ENCODE data around the gene PELI1. TPM values are rescaled to one million over a fixed set of nuclear protein-coding genes. Genes with fewer than 3 reads are reported as not detected.

The PELI1 gene
- total RNA-seq, 1 donor = 10.8 TPM

DNA sequence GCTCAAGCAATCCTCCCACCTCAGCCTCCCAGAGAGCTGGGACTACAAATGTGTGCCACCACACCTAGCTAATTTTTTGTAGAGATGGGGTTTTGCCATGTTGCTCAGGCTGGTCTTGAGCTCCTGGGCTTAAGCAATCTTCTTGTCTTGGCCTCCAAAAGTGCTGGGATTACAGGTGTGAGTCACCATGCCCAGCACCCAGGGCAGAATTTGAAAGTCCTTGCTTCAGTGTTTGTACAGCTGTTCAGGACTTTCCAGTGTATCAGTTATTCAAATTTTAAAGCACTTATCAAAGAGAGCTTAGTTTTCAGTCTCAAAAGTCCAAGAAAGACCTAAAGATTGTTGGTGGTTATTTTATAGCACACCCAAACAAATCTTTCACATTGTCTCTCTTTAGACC, 81.4 kb downstream of the PELI1 start:
- DNase-seq (ENCODE audit: low read depth) = peak; percentile 54
- TF ChIP-seq, protein P1, sequence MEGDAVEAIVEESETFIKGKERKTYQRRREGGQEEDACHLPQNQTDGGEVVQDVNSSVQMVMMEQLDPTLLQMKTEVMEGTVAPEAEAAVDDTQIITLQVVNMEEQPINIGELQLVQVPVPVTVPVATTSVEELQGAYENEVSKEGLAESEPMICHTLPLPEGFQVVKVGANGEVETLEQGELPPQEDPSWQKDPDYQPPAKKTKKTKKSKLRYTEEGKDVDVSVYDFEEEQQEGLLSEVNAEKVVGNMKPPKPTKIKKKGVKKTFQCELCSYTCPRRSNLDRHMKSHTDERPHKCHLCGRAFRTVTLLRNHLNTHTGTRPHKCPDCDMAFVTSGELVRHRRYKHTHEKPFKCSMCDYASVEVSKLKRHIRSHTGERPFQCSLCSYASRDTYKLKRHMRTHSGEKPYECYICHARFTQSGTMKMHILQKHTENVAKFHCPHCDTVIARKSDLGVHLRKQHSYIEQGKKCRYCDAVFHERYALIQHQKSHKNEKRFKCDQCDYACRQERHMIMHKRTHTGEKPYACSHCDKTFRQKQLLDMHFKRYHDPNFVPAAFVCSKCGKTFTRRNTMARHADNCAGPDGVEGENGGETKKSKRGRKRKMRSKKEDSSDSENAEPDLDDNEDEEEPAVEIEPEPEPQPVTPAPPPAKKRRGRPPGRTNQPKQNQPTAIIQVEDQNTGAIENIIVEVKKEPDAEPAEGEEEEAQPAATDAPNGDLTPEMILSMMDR (IDR thresholded peaks at IDR 0.05; ENCODE audit: insufficient read depth, low read depth, low read length) = no peak
- H3K4me3 ChIP-seq (ENCODE audit: low read depth, low read length) = no peak overlapping the region

DNA sequence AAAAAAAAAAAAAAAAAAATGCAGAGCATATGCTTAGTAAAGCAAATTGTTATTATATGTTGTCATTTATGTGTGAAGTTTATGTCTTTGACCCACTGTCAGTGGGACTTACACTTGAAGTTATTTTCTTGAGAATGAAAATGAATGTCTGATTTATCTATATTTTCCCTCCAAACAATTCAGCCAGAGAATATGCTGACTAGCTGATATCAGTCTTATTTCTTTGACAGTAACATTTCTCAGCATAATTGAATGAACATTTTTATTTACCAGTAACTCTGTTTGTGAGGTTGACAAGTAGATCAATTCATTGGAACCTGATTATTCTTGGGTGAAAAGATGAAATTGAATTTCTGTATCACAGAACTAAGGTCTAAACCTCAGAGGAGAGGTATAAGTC, 85.0 kb downstream of the PELI1 start:
- no peak for DNase-seq (ENCODE audit: low read depth)
- TF ChIP-seq, protein P1 (IDR thresholded peaks at IDR 0.05; ENCODE audit: insufficient read depth, low read depth, low read length) = no peak
- no peak overlapping the region for H3K4me3 ChIP-seq (ENCODE audit: low read depth, low read length)

GRCh38 chr2:64056021-64056420, 88.2 kb downstream of the PELI1 start:
- TF ChIP-seq, protein P1 (IDR thresholded peaks at IDR 0.05; ENCODE audit: insufficient read depth, low read depth, low read length) = no peak
- no peak overlapping the region for H3K4me3 ChIP-seq (ENCODE audit: low read depth, low read length)
- DNase-seq (ENCODE audit: low read depth) = no peak

DNA sequence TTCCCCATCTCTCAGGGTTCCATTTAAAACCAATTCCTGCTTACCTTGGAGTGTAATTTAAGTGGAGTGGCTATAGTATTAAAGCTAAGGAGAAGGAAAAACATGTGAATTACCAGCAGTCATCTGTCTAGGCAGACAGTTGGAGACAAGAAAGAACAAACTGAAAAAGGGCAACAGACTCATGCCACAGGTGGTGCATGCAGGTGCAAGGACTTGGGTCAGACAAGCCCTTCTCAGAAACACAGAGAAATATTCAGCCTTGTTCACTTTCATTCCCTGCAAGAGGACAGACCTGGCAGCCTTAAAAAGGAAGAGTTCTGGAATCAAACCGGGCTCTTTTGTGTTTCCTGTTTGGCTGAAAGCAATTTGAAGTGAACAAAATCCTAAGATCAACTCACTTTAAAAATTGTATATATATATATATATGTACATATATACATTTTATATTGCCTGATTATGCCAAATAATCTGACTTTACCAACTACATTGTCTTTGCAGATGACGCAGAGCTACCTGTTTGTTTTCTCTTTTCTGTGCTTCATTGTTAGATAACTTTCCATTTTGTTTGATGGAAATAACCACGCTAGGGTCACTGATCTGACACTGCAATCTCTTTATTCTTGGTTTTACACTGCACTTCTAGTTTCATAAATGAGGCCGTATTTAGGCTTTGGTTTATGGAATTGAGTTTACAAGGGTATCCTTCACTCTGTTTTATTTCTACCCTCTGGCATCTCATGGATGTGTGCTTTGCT, 89.9 kb downstream of the PELI1 start:
- DNase-seq (ENCODE audit: low read depth) = no peak
- TF ChIP-seq, protein P1 (IDR thresholded peaks at IDR 0.05; ENCODE audit: insufficient read depth, low read depth, low read length) = no peak

GRCh38 chr2:64052463-64053241, 91.6 kb downstream of the PELI1 start:
- no peak overlapping the region for H3K4me3 ChIP-seq (ENCODE audit: low read depth, low read length)
- TF ChIP-seq, protein P1 (IDR thresholded peaks at IDR 0.05; ENCODE audit: insufficient read depth, low read depth, low read length) = no peak
- no peak for DNase-seq (ENCODE audit: low read depth)

More for the DNA sequence above, 89.9 kb downstream of the PELI1 start:
- H3K4me3 ChIP-seq (ENCODE audit: low read depth, low read length) = no peak overlapping the region

- DNase-seq (ENCODE audit: low read depth) = peak; percentile 74
- no peak overlapping the region for H3K4me3 ChIP-seq (ENCODE audit: low read depth, low read length)
- TF ChIP-seq, protein P1 (IDR thresholded peaks at IDR 0.05; ENCODE audit: insufficient read depth, low read depth, low read length) = peak; percentile 94
Measured at GRCh38 chr2:64049633-64050220, 94.5 kb downstream of the PELI1 start.
